OCI-LY3 (cell line): ENCODE measurements around the gene CBY2.

Experiments used
- H2AFZ ChIP-seq: fragments of 200-600, 300-600 bp; shearing (Covaris generic); 2 replicates; pipeline ENCODE4 v1.6.0; 2014; ENCODE audit warnings: antibody characterized with exemption, low read depth, low read length
- H3K27ac ChIP-seq: fragments of 200-600, 300-600 bp; sonication (generic); 2 replicates; pipeline ENCODE4 v1.5.1; 2014; ENCODE audit warnings: mild to moderate bottlenecking, low read length, moderate library complexity, mixed read lengths
- H3K27me3 ChIP-seq: fragments of 200-600, 300-600 bp; sonication (generic); 2 replicates; pipeline ENCODE4 v1.6.1; 2014; ENCODE audit warnings: low read depth, low read length, mixed read lengths
- H3K36me3 ChIP-seq: fragments of 200-600, 300-600 bp; sonication (generic); replicated peaks from 2 replicates; pipeline ENCODE3; 2014; ENCODE audit warnings: low read depth, low read length, mixed read lengths
- H3K4me1 ChIP-seq: fragments of 300-600, 200-600 bp; sonication (generic); 2 replicates; pipeline ENCODE4 v1.6.1; 2014; ENCODE audit warnings: low read length, mixed read lengths
- H3K4me2 ChIP-seq: fragments of 200-600, 300-600 bp; sonication (generic); 2 replicates; pipeline ENCODE4 v1.6.1; 2014; ENCODE audit warnings: low read length, mixed read lengths
- H3K4me3 ChIP-seq: fragments of 300-600, 200-600 bp; sonication (generic); 2 replicates; pipeline ENCODE4 v1.5.1; 2014; ENCODE audit warnings: antibody characterized with exemption, mild to moderate bottlenecking, low read length, moderate library complexity
- H3K79me2 ChIP-seq: fragments of 300-600, 200-600 bp; shearing (Covaris generic); 2 replicates; pipeline ENCODE4 v1.6.1; 2014; ENCODE audit warnings: mild to moderate bottlenecking, low read length, mixed read lengths
- H3K9ac ChIP-seq: fragments of 300-600, 200-600 bp; shearing (Covaris generic); 2 replicates; pipeline ENCODE4 v1.6.0; 2014; ENCODE audit warnings: mild to moderate bottlenecking, low read length, moderate library complexity
- H3K9me3 ChIP-seq: fragments of 200-600, 300-600 bp; shearing (Covaris generic); 2 replicates; pipeline ENCODE4 v1.6.1; 2014; ENCODE audit warnings: low read length, mixed read lengths; ENCODE audit not compliant: insufficient read depth
- H4K20me1 ChIP-seq: fragments of 200-600, 300-600 bp; sonication (generic); 2 replicates; pipeline ENCODE4 v1.6.1; 2016; ENCODE audit warnings: low read length, mixed read lengths; ENCODE audit not compliant: insufficient read depth
- CTCF ChIP-seq: fragments of 200-600, 300-600 bp; sonication (generic); IDR thresholded peaks from 2 replicates; pipeline ENCODE4 v1.5.1; 2014; ENCODE audit warnings: antibody characterized with exemption, low read length, low read depth
- EZH2phosphoT487 ChIP-seq: fragments of 200-600 bp; shearing (Covaris generic); IDR thresholded peaks from 2 replicates; pipeline ENCODE4 v1.6.1; 2018; ENCODE audit warnings: antibody characterized with exemption, mixed run types, low read depth

Gene CBY2

GRCh38 chr13:45688577-45688976 is 13.5 kb upstream of the CBY2 start:
- TF ChIP-seq CTCF (no peak), EZH2phosphoT487 (no peak)
- Histone ChIP-seq H3K27ac (peak overlapping the region; percentile 68), H3K4me3 (peak overlapping the region; percentile 45), H3K4me1 (peaks cover 26% of the 10 kb centered on the region), H3K9ac (peak overlapping the region; percentile 27; the same call in 1 of the 2 replicates), H2AFZ (no peak overlapping the region), H3K79me2 (no peaks in the 10 kb centered on the region), H3K9me3 (peaks cover 7% of the 10 kb centered on the region; the same call in 1 of the 2 replicates), H3K36me3 (peaks cover 8% of the 10 kb centered on the region), H3K27me3 (no peaks in the 10 kb centered on the region; the same call in 1 of the 2 replicates), H3K4me2 (peak overlapping the region; percentile 74), H4K20me1 (no peaks in the 10 kb centered on the region)

GRCh38 chr13:45690636-45691035 is 11.5 kb upstream of the CBY2 start:
- Histone ChIP-seq H3K79me2 (no peaks in the 10 kb centered on the region), H3K36me3 (peaks cover 8% of the 10 kb centered on the region)

DNA sequence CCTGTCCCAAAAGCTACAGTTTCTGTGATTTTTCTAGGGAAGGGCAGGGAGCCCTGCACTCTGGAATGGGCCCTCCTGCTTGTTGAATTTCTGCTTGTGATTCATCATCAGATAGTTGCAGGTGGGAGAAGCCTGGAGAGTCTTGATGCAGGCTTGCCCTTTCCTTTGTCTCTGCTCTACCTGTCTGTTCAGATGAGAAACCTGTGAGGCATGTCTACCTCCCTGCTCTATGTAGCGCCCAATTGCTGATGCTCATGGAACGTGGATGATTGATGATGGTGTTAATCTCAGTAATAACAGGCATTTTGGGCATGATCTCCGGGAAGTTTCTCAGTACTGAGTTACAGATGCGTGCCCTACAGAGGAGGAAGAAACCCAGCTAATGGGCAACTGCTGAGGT is 10.9 kb upstream of the CBY2 start:
- Histone ChIP-seq H3K9ac (no peak overlapping the region), H3K4me2 (no peak overlapping the region), H3K27me3 (no peaks in the 10 kb centered on the region; the same call in 1 of the 2 replicates), H3K4me3 (no peak overlapping the region), H3K36me3 (peaks cover 9% of the 10 kb centered on the region), H2AFZ (no peak overlapping the region), H4K20me1 (no peaks in the 10 kb centered on the region), H3K79me2 (no peaks in the 10 kb centered on the region), H3K27ac (no peak overlapping the region), H3K9me3 (peaks cover 7% of the 10 kb centered on the region), H3K4me1 (peaks cover 46% of the 10 kb centered on the region)
- TF ChIP-seq CTCF (no peak), EZH2phosphoT487 (no peak)

More at GRCh38 chr13:45690636-45691035, 11.5 kb upstream of the CBY2 start:
- Histone ChIP-seq H3K9me3 (peaks cover 7% of the 10 kb centered on the region; the same call in 1 of the 2 replicates), H2AFZ (no peak overlapping the region), H3K27me3 (no peaks in the 10 kb centered on the region; the same call in 1 of the 2 replicates), H3K4me1 (peaks cover 40% of the 10 kb centered on the region), H3K4me2 (no peak overlapping the region), H4K20me1 (no peaks in the 10 kb centered on the region), H3K4me3 (no peak overlapping the region), H3K9ac (no peak overlapping the region), H3K27ac (no peak overlapping the region)
- TF ChIP-seq EZH2phosphoT487 (no peak), CTCF (no peak)

- H3K4me2 ChIP-seq = no peak overlapping the region
- no peak overlapping the region for H3K4me3 ChIP-seq
- peaks cover 50% of the 10 kb centered on the region for H3K4me1 ChIP-seq
- H3K36me3 ChIP-seq = peaks cover 13% of the 10 kb centered on the region
- no peak for TF ChIP-seq EZH2phosphoT487
- no peak for TF ChIP-seq CTCF
- H3K79me2 ChIP-seq = no peaks in the 10 kb centered on the region
- H4K20me1 ChIP-seq = no peaks in the 10 kb centered on the region
- peaks cover 12% of the 10 kb centered on the region for H3K9me3 ChIP-seq
- no peaks in the 10 kb centered on the region; the same call in 1 of the 2 replicates for H3K27me3 ChIP-seq
- no peak overlapping the region for H3K9ac ChIP-seq
- no peak overlapping the region for H3K27ac ChIP-seq
- no peak overlapping the region for H2AFZ ChIP-seq
Measured at GRCh38 chr13:45691667-45692066, 10.5 kb upstream of the CBY2 start.
